Measurements from ENCODE around the gene CNN2.

Gene CNN2

GRCh38 chr19:1064661-1065605 is 38.5 kb downstream of the CNN2 start:
- DNase-seq (ENCODE audit: low read depth in 1 of 2, low spot score in 1 of 2) = peak in 1 of 2 donors; percentile 61

- DNase-seq (ENCODE audit: low read depth in 1 of 2, low spot score in 1 of 2) = no peak
Observed at GRCh38 chr19:1065606-1066109, 39.2 kb downstream of the CNN2 start.

- no peak for DNase-seq (ENCODE audit: low read depth in 1 of 2, low spot score in 1 of 2)
Observed at GRCh38 chr19:1066251-1066747, 39.9 kb downstream of the CNN2 start.

GRCh38 chr19:1066748-1067340 is 40.4 kb downstream of the CNN2 start, which contains the start of gene ARHGAP45:
TSS of gene ARHGAP45 (plus strand) at chr19:1067167. CDS start at chr19:1067406, 239 bp downstream.
- DNase-seq (ENCODE audit: low read depth in 1 of 2, low spot score in 1 of 2) = peak; percentile 55 to 73

- DNase-seq (ENCODE audit: low read depth in 1 of 2, low spot score in 1 of 2) = peak in 1 of 2 donors; percentile 57
Observed at GRCh38 chr19:1067341-1067957, 41.0 kb downstream of the CNN2 start.

- DNase-seq (ENCODE audit: low read depth in 1 of 2, low spot score in 1 of 2) = peak in 1 of 2 donors; percentile 60
Observed at GRCh38 chr19:1068009-1069001, 41.9 kb downstream of the CNN2 start.

GRCh38 chr19:1069009-1069779 is 42.8 kb downstream of the CNN2 start:
- DNase-seq (ENCODE audit: low read depth in 1 of 2, low spot score in 1 of 2) = peak; percentile 44 to 57

GRCh38 chr19:1070576-1070930 is 44.1 kb downstream of the CNN2 start:
- no peak for DNase-seq (ENCODE audit: low read depth in 1 of 2, low spot score in 1 of 2)

- no peak for DNase-seq (ENCODE audit: low read depth in 1 of 2, low spot score in 1 of 2)
Observed at GRCh38 chr19:1070931-1071791, 44.8 kb downstream of the CNN2 start.

GRCh38 chr19:1072371-1073015 is 46.1 kb downstream of the CNN2 start:
- DNase-seq (ENCODE audit: low read depth in 1 of 2, low spot score in 1 of 2) = no peak

GRCh38 chr19:1073063-1073955 is 46.9 kb downstream of the CNN2 start:
- DNase-seq (ENCODE audit: low read depth in 1 of 2, low spot score in 1 of 2) = no peak

- DNase-seq (ENCODE audit: low read depth in 1 of 2, low spot score in 1 of 2) = no peak
Observed at GRCh38 chr19:1073956-1074517, 47.6 kb downstream of the CNN2 start.

GRCh38 chr19:1074544-1075283 is 48.3 kb downstream of the CNN2 start:
- DNase-seq (ENCODE audit: low read depth in 1 of 2, low spot score in 1 of 2) = peak; percentile 85 to 98

GRCh38 chr19:1076046-1076386 is 49.6 kb downstream of the CNN2 start:
- DNase-seq (ENCODE audit: low read depth in 1 of 2, low spot score in 1 of 2) = no peak

- DNase-seq (ENCODE audit: low read depth in 1 of 2, low spot score in 1 of 2) = peak; percentile 84 to 91
Observed at GRCh38 chr19:1076951-1077350, 50.5 kb downstream of the CNN2 start.

GRCh38 chr19:1079566-1080111 is 53.2 kb downstream of the CNN2 start:
- peak in 1 of 2 donors; percentile 58 for DNase-seq (ENCODE audit: low read depth in 1 of 2, low spot score in 1 of 2)
